Upper lobe of left lung (tissue), 4 donors: ENCODE measurements around the gene CCSAP.

Source experiments
- EP300 ChIP-seq, 4 donors: sonication (generic); formaldehyde crosslinking; IDR thresholded peaks; one replicate each; pipeline ENCODE4 v1.5.1; 2017; ENCODE audit warnings: antibody characterized with exemption in 4 of 4, control low read depth in 2 of 4
- POLR2A ChIP-seq, 4 donors: fragments of 450-650 bp; IDR thresholded peaks; one replicate each; pipeline ENCODE4 v1.5.1; 2016 to 2017; ENCODE audit warnings: antibody characterized with exemption in 4 of 4, mild to moderate bottlenecking in 2 of 4
- POLR2AphosphoS5 ChIP-seq, 2 donors: sonication (generic); formaldehyde crosslinking; IDR thresholded peaks; one replicate each; pipeline ENCODE4 v1.5.1; 2017; ENCODE audit warnings: antibody characterized with exemption in 2 of 2
- TF ChIP-seq, protein P1 (sequence below), 6 experiments: fragments of 450-650 bp in 4 of 6; fragments of 200-600 bp in 2 of 6; sonication (generic) in 2 of 6; IDR thresholded peaks; one replicate each; pipeline ENCODE4 v1.5.1; 2016 to 2019; ENCODE audit warnings: antibody characterized with exemption in 6 of 6

DNA sequence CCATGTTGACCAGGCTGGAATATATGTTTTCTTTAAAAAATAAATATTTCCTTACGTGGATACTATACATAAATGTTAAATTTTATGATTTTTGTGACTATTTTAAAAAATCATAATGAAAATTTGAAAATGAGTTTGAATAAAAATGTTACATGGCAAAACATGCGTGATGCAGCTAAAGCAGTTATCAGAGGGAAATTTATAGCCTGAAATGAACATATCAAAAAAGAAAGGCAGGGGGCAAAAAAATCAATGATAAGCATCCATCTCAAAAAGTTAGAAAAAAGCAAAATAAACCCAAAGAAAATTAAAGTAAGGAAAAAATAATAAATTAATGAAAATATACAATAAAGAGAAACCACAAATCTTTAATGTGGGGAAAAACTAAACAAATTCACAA lies 8.6 kb downstream of the CCSAP start:
- TF ChIP-seq, protein P1, sequence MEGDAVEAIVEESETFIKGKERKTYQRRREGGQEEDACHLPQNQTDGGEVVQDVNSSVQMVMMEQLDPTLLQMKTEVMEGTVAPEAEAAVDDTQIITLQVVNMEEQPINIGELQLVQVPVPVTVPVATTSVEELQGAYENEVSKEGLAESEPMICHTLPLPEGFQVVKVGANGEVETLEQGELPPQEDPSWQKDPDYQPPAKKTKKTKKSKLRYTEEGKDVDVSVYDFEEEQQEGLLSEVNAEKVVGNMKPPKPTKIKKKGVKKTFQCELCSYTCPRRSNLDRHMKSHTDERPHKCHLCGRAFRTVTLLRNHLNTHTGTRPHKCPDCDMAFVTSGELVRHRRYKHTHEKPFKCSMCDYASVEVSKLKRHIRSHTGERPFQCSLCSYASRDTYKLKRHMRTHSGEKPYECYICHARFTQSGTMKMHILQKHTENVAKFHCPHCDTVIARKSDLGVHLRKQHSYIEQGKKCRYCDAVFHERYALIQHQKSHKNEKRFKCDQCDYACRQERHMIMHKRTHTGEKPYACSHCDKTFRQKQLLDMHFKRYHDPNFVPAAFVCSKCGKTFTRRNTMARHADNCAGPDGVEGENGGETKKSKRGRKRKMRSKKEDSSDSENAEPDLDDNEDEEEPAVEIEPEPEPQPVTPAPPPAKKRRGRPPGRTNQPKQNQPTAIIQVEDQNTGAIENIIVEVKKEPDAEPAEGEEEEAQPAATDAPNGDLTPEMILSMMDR (IDR thresholded peaks at IDR 0.05), result no peak
- no peak for TF ChIP-seq POLR2A (IDR thresholded peaks at IDR 0.05)
- no peak for TF ChIP-seq POLR2AphosphoS5 (IDR thresholded peaks at IDR 0.05)
- TF ChIP-seq EP300 (IDR thresholded peaks at IDR 0.05), result no peak
